ENCODE measurements around the gene NEDD8.

GRCh38 chr14:24215495-24216344 is 16.4 kb downstream of the NEDD8 start, which contains the start of gene MDP1:
- TF ChIP-seq CTCF (conservative IDR thresholded peaks at IDR 0.05 in 1 of 2, IDR thresholded peaks at IDR 0.05 in 1 of 2; ENCODE audit: low read depth in 1 of 2, low read length in 2 of 2), result peak in 1 of 2 donors; percentile 37
- no peak for TF ChIP-seq EZH2 (IDR thresholded peaks at IDR 0.05; ENCODE audit: low read length, missing control alignments)

All from fibroblast of lung (primary cell).